ENCODE measurements around the gene QPCTL. TPM values are rescaled to one million over a fixed set of nuclear protein-coding genes. Genes with fewer than 3 reads are reported as not detected.

The QPCTL gene
- total RNA-seq, 1 donor from 2014 or later = 11.6 TPM

DNA sequence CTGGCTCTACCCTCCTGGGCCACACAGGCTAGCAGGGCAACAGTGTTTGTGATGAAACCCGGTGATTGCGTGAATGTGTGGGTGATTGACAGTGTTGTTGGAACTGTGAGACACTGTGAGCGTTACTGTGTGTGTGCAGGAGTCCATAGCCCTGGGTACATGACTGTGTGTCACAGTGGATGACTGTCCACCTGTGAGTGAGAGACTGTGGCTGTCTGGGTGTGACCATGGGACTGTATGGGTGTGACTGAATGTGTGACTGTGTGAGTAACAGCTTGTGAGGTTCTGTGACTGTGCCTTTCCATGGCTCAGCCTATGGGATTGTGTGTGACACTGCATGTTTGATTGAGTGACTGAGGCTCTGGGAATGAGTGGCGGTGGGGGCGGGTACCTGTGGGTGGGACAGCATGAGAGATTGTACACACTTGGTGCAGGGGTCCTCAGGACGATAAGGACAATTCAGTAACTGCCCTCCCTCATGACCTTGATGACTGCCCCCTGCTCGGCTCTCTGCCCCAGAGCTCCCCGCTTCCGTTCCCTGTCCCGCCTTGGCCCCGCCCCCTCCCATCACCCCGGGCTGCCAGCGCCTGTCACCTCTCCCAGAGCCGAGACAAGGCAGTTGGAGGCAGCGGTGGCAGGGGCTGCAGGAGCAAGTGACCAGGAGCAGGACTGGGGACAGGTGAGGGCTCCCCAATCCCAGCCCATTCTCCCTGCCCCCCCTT lies 24.7 kb upstream of the QPCTL start, which contains the start of gene GIPR:
Gene GIPR (plus strand): TSS at position 602 of the 722 bp plus-strand sequence. CDS start 1,300 bp downstream, outside the sequence.
- TF ChIP-seq, protein P1, sequence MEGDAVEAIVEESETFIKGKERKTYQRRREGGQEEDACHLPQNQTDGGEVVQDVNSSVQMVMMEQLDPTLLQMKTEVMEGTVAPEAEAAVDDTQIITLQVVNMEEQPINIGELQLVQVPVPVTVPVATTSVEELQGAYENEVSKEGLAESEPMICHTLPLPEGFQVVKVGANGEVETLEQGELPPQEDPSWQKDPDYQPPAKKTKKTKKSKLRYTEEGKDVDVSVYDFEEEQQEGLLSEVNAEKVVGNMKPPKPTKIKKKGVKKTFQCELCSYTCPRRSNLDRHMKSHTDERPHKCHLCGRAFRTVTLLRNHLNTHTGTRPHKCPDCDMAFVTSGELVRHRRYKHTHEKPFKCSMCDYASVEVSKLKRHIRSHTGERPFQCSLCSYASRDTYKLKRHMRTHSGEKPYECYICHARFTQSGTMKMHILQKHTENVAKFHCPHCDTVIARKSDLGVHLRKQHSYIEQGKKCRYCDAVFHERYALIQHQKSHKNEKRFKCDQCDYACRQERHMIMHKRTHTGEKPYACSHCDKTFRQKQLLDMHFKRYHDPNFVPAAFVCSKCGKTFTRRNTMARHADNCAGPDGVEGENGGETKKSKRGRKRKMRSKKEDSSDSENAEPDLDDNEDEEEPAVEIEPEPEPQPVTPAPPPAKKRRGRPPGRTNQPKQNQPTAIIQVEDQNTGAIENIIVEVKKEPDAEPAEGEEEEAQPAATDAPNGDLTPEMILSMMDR (IDR thresholded peaks at IDR 0.05; ENCODE audit: insufficient read depth, low read length, severe bottlenecking) = no peak
- Histone ChIP-seq H3K27me3 (ENCODE audit: control insufficient read depth, insufficient read depth, low read length) (no peaks in the 10 kb centered on the region), H3K4me3 (ENCODE audit: low read depth, low read length) (peak within 1 kb of the TSS; percentile 22), H3K36me3 (ENCODE audit: control insufficient read depth, insufficient read depth, low read length) (no peaks in the 10 kb centered on the region)
- DNase-seq (ENCODE audit: low read depth) (peak; percentile 85), FAIRE-seq (peak; percentile 96)

DNA sequence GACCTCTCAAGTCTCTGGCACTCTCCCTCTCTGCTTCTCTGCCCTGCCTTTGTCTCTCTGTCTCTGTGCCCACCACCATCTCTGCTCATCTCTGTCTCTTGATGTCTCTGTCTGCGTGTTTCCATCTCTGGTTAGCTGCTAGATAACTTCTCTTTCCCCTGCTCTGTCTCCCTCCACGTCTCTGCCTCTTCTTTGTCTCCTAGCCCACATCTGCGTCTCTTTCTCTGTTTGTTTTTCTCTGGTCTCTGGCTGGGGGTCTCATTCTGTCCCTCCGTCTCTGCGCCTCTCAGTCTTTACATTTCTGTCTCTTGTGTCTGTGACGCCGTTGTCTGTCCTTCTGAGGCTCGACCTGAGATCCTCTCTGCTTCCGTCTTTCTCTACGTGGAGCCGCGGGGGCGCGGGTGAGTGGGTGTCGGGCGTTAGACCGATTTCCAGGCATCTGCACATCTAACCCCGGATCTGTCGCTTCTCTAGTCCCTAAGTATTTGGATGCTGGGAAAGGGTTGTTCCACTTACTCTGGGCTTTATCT lies 24.1 kb upstream of the QPCTL start:
- Histone ChIP-seq H3K27me3 (ENCODE audit: control insufficient read depth, insufficient read depth, low read length) (no peaks in the 10 kb centered on the region), H3K36me3 (ENCODE audit: control insufficient read depth, insufficient read depth, low read length) (no peaks in the 10 kb centered on the region), H3K4me3 (ENCODE audit: low read depth, low read length) (peak overlapping the region; percentile 22)
- TF ChIP-seq, protein P1 (IDR thresholded peaks at IDR 0.05; ENCODE audit: insufficient read depth, low read length, severe bottlenecking) = no peak
- DNase-seq (ENCODE audit: low read depth) (no peak), FAIRE-seq (no peak)

DNA sequence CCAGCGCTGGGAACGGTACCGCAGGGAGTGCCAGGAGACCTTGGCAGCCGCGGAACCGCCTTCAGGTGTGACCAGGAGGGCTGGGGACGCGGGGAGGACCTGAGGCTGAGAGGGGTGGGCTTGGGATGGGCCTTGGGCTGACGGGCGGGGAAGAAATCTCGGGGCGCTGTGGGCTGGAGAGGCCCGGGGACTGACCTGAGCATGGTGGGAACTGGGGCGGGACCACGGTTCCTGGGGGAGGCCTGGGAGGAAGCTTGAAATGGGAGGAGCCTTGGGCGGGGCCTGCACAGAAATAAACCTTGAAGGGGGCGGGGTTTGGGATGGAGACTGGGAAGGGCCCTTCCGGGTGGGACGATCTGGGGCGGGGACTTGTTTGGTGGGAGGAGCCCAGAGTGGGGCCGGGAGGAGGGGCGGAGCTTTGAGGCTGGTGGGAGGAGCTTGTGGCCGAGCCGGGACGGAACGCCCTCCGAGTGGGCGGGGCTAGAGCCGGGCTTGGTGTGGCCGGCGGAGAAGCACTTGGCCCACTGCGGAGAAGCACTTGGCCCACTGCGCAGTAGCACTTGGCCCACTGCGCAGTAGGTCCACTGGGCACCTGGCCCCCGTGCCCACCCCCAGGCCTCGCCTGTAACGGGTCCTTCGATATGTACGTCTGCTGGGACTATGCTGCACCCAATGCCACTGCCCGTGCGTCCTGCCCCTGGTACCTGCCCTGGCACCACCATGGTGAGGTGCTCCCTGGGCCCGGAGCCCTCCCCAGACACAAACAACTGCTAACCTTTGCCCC lies 21.6 kb upstream of the QPCTL start:
- no peak for FAIRE-seq
- Histone ChIP-seq H3K4me3 (ENCODE audit: low read depth, low read length) (peak overlapping the region; percentile 45), H3K36me3 (ENCODE audit: control insufficient read depth, insufficient read depth, low read length) (no peaks in the 10 kb centered on the region), H3K27me3 (ENCODE audit: control insufficient read depth, insufficient read depth, low read length) (no peaks in the 10 kb centered on the region)
- DNase-seq (ENCODE audit: low read depth) = peak; percentile 73
- TF ChIP-seq, protein P1 (IDR thresholded peaks at IDR 0.05; ENCODE audit: insufficient read depth, low read length, severe bottlenecking) = no peak

DNA sequence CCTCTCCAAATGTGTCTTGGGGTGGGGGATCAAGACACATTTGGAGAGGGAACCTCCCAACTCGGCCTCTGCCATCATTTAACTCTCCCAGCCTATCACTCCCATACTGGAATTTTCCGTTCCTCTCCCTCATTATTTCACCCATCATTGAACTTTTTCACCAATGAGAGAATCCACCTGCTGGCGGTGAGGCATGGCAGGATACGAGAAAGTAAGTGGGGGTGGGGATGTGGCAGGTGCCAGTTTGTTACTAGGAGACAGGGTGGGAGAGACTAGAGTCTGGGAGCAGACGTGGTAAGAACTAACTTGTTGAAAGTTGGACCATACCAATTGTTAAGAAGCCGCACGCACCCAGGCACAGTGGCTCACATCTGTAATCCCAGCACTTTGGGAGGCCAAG lies 17.5 kb upstream of the QPCTL start:
- DNase-seq (ENCODE audit: low read depth) (no peak), FAIRE-seq (no peak)
- no peaks in the 10 kb centered on the region for H3K36me3 ChIP-seq (ENCODE audit: control insufficient read depth, insufficient read depth, low read length)
- H3K27me3 ChIP-seq (ENCODE audit: control insufficient read depth, insufficient read depth, low read length) = no peaks in the 10 kb centered on the region
- TF ChIP-seq, protein P1 (IDR thresholded peaks at IDR 0.05; ENCODE audit: insufficient read depth, low read length, severe bottlenecking) = no peak
- no peak overlapping the region for H3K4me3 ChIP-seq (ENCODE audit: low read depth, low read length)

DNA sequence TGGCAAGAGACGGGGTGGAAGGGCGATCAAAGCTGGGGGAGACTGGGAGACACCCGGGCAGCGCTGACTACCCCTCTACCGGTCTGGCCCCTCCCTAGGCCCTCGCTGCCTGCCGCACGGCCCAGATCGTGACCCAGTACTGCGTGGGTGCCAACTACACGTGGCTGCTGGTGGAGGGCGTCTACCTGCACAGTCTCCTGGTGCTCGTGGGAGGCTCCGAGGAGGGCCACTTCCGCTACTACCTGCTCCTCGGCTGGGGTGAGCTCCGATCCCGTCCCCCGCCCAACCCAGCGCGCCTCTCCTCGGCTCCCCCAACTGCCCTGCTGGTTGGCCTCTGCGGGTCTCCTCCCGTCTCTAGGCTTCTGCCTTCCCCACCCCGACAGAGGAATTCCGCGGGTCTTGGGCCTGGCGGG lies 15.6 kb upstream of the QPCTL start:
- H3K4me3 ChIP-seq (ENCODE audit: low read depth, low read length) = peak overlapping the region; percentile 39
- no peak for FAIRE-seq
- TF ChIP-seq, protein P1 (IDR thresholded peaks at IDR 0.05; ENCODE audit: insufficient read depth, low read length, severe bottlenecking) = no peak
- H3K27me3 ChIP-seq (ENCODE audit: control insufficient read depth, insufficient read depth, low read length) = no peaks in the 10 kb centered on the region
- H3K36me3 ChIP-seq (ENCODE audit: control insufficient read depth, insufficient read depth, low read length) = no peaks in the 10 kb centered on the region
- DNase-seq (ENCODE audit: low read depth) = no peak
